H1 (cell line): ENCODE data around the gene CRACDL. TPM values are rescaled to one million over a fixed set of nuclear protein-coding genes. Genes with fewer than 3 reads are reported as not detected.

Experiments
- CTCF ChIA-PET: fragments of 300-600 bp; sonication (Branson Sonifier 250); formaldehyde crosslinking; loops from one replicate; lab custom pipeline; 2021; ENCODE audit not compliant: partially characterized antibody; lab: Charles Lee
- POLR2A ChIA-PET: fragments of 300-600 bp; sonication (Branson Sonifier 250); formaldehyde crosslinking; loops from one replicate; lab custom pipeline; 2021; ENCODE audit warnings: inconsistent platforms; ENCODE audit not compliant: partially characterized antibody; lab: Charles Lee
- DNase-seq, 2 experiments: peaks; one replicate each; pipeline versions ENCODE4 v3.0.0 to v3.0.0-alpha.2; 2010 to 2022; ENCODE audit warnings: low spot score in 2 of 2, low read depth in 1 of 2, mixed read lengths in 1 of 2
- FAIRE-seq: peaks from 2 replicates; lab custom pipeline; 2011; peaks lifted over from hg19 to GRCh38; lab: Jason Lieb, UNC
- H2AFZ ChIP-seq: 2 replicates; pipeline ENCODE4 v1.8.1; 2012; ENCODE audit warnings: low read length, inconsistent platforms
- H2AK5ac ChIP-seq: 2 replicates; pipeline ENCODE4 v1.6.1; 2013; ENCODE audit warnings: low read depth, low read length
- H2BK120ac ChIP-seq: replicated peaks from 2 replicates; pipeline ENCODE3; 2013; ENCODE audit warnings: low read depth, low read length, inconsistent platforms
- H2BK12ac ChIP-seq: 2 replicates; pipeline ENCODE4 v1.6.1; 2013; ENCODE audit warnings: low read depth, low read length
- H2BK15ac ChIP-seq: 2 replicates; pipeline ENCODE4 v1.6.1; 2013; ENCODE audit warnings: low read length
- H2BK20ac ChIP-seq: 2 replicates; pipeline ENCODE4 v1.6.1; 2013; ENCODE audit warnings: low read length
- H2BK5ac ChIP-seq: 2 replicates; pipeline ENCODE4 v1.6.1; 2013; ENCODE audit warnings: low read depth, low read length
- H3K14ac ChIP-seq: 2 replicates; pipeline ENCODE4 v1.6.1; 2013; ENCODE audit warnings: inconsistent platforms; ENCODE audit not compliant: insufficient read length
- H3K18ac ChIP-seq: 2 replicates; pipeline ENCODE4 v1.6.1; 2013; ENCODE audit warnings: low read length; ENCODE audit errors: extremely low read depth
- H3K23ac ChIP-seq: 2 replicates; pipeline ENCODE4 v1.6.1; 2013; ENCODE audit warnings: inconsistent platforms; ENCODE audit not compliant: insufficient read length
- H3K23me2 ChIP-seq: 2 replicates; pipeline ENCODE4 v1.6.1; 2013; ENCODE audit warnings: low read depth, low read length
- H3K27ac ChIP-seq: 2 replicates; pipeline ENCODE4 v1.6.1; 2011; ENCODE audit warnings: low read depth, low read length, inconsistent platforms
- H3K27me3 ChIP-seq, 4 experiments: replicated peaks in 1 of 4; 1 replicate in 1 of 4; 2 replicates in 3 of 4; pipeline versions ENCODE4 v1.6.1 to v1.8.1; 2011 to 2013; ENCODE audit warnings: low read length in 3 of 4, mild to moderate bottlenecking in 3 of 4, inconsistent platforms in 2 of 4, mixed read lengths in 2 of 4, moderate library complexity in 1 of 4; ENCODE audit not compliant: control insufficient read depth in 3 of 4, insufficient read depth in 3 of 4; ENCODE audit errors: extremely low read depth in 1 of 4
- H3K36me3 ChIP-seq, 4 experiments: 2 replicates each; pipeline versions ENCODE4 v1.6.1 to v1.8.1; 2011 to 2013; ENCODE audit warnings: mild to moderate bottlenecking in 4 of 4, low read length in 3 of 4, moderate library complexity in 2 of 4, control low read depth in 1 of 4, inconsistent platforms in 1 of 4; ENCODE audit not compliant: insufficient read depth in 4 of 4, control insufficient read depth in 2 of 4
- H3K4ac ChIP-seq: replicated peaks from 2 replicates; pipeline ENCODE3; 2013; ENCODE audit warnings: low read length, low read depth, mixed read lengths, inconsistent platforms; ENCODE audit not compliant: insufficient read length
- H3K4me1 ChIP-seq, 4 experiments: replicated peaks in 1 of 4; 1 replicate in 1 of 4; 2 replicates in 3 of 4; pipeline versions ENCODE4 v1.6.1 to v1.8.1; 2011 to 2013; ENCODE audit warnings: low read length in 3 of 4, inconsistent platforms in 2 of 4, mixed read lengths in 1 of 4; ENCODE audit not compliant: insufficient read depth in 4 of 4, control insufficient read depth in 3 of 4
- H3K4me2 ChIP-seq, 2 experiments: 2 replicates each; pipeline versions ENCODE4 v1.6.1 to v1.8.1; 2011 to 2013; ENCODE audit warnings: low read depth in 2 of 2, low read length in 2 of 2, control low read depth in 1 of 2, inconsistent platforms in 1 of 2, mild to moderate bottlenecking in 1 of 2; ENCODE audit not compliant: insufficient read depth in 1 of 2
- H3K4me3 ChIP-seq, 4 experiments: fragments of 200-600, 300-600 bp in 1 of 4; sonication (generic), shearing (Covaris generic), sonication (Bioruptor Twin) in 1 of 4; 2 replicates each; pipeline versions ENCODE4 v1.5.1 to v1.8.1; 2011 to 2016; ENCODE audit warnings: low read length in 4 of 4, low read depth in 3 of 4, control low read depth in 2 of 4, inconsistent platforms in 2 of 4, mild to moderate bottlenecking in 2 of 4, mixed read lengths in 1 of 4, moderate library complexity in 1 of 4; ENCODE audit not compliant: insufficient read depth in 2 of 4; ENCODE audit errors: extremely low read depth in 1 of 4
- H3K56ac ChIP-seq: replicated peaks from 2 replicates; pipeline ENCODE3; 2013; ENCODE audit warnings: low read depth, mild to moderate bottlenecking, mixed read lengths, low read length, inconsistent platforms; ENCODE audit not compliant: insufficient read length
- H3K79me1 ChIP-seq: 2 replicates; pipeline ENCODE4 v1.6.1; 2013; ENCODE audit warnings: low read depth, low read length, control low read depth
- H3K79me2 ChIP-seq, 2 experiments: 2 replicates each; pipeline versions ENCODE4 v1.6.1 to v1.8.1; 2012 to 2013; ENCODE audit warnings: low read length in 2 of 2, mild to moderate bottlenecking in 2 of 2, inconsistent platforms in 1 of 2; ENCODE audit not compliant: insufficient read depth in 2 of 2, control insufficient read depth in 1 of 2
- H3K9ac ChIP-seq, 4 experiments: replicated peaks in 1 of 4; 1 replicate in 1 of 4; 2 replicates in 3 of 4; pipeline versions ENCODE4 v1.6.1 to v1.8.1; 2011 to 2013; ENCODE audit warnings: low read depth in 3 of 4, low read length in 3 of 4, control low read depth in 2 of 4, mild to moderate bottlenecking in 2 of 4, moderate library complexity in 2 of 4, inconsistent platforms in 1 of 4; ENCODE audit errors: extremely low read depth in 1 of 4
- H3K9me3 ChIP-seq, 2 experiments: 2 replicates each; pipeline versions ENCODE4 v1.6.1 to v1.8.1; 2012 to 2013; ENCODE audit warnings: mild to moderate bottlenecking in 2 of 2, moderate library complexity in 2 of 2, control low read depth in 1 of 2, inconsistent platforms in 1 of 2, low read depth in 1 of 2, low read length in 1 of 2, mixed read lengths in 1 of 2; ENCODE audit not compliant: insufficient read depth in 2 of 2
- H4K20me1 ChIP-seq, 2 experiments: replicated peaks in 1 of 2; 2 replicates each; pipeline versions ENCODE3 to v1.8.1; 2011 to 2013; ENCODE audit warnings: inconsistent platforms in 2 of 2, low read length in 2 of 2, mild to moderate bottlenecking in 1 of 2; ENCODE audit not compliant: insufficient read depth in 2 of 2, control insufficient read depth in 1 of 2
- H4K5ac ChIP-seq: 2 replicates; pipeline ENCODE4 v1.6.1; 2013; ENCODE audit warnings: low read length, low read depth, mixed read lengths, inconsistent platforms; ENCODE audit not compliant: insufficient read length
- H4K8ac ChIP-seq: 2 replicates; pipeline ENCODE4 v1.8.0; 2013; ENCODE audit warnings: mild to moderate bottlenecking, moderate library complexity, low read length, inconsistent platforms; ENCODE audit not compliant: insufficient read depth; ENCODE audit errors: extremely low read depth
- H4K91ac ChIP-seq: replicated peaks from 2 replicates; pipeline ENCODE3; 2013; ENCODE audit warnings: low read length, mixed read lengths, inconsistent platforms; ENCODE audit not compliant: insufficient read length
- ASH2L ChIP-seq: fragments of 200-600, 300-600 bp; sonication (generic); IDR thresholded peaks from one replicate; pipeline ENCODE4 v1.7.1; 2017; ENCODE audit warnings: low read length
- ATF2 ChIP-seq: IDR thresholded peaks from 2 replicates; pipeline ENCODE4 v1.6.1; 2012; ENCODE audit warnings: low read length, inconsistent platforms
- CBX8 ChIP-seq: fragments of 300-800, 300-1000 bp; sonication (generic); IDR thresholded peaks from 2 replicates; pipeline ENCODE4 v1.7.1; 2016; ENCODE audit warnings: low read depth, low read length, borderline replicate concordance
- FOSL1 ChIP-seq: IDR thresholded peaks from 2 replicates; pipeline ENCODE4 v1.6.1; 2011; ENCODE audit warnings: mild to moderate bottlenecking, low read depth, low read length, moderate library complexity; ENCODE audit not compliant: insufficient read depth
- RBBP5 ChIP-seq: IDR thresholded peaks from 2 replicates; pipeline ENCODE4 v1.7.1; 2012; ENCODE audit warnings: low read depth, mild to moderate bottlenecking, inconsistent platforms, low read length, moderate library complexity, borderline replicate concordance
- WGBS, 2 experiments: shearing (Covaris generic) in 1 of 2; methylation state at CpG; one replicate each; pipeline versions ENCODE4 v1.1.6 to v1.1.7; 2013 to 2015; ENCODE audit warnings: low lambda C conversion rate in 2 of 2, mixed read lengths in 2 of 2, inconsistent platforms in 1 of 2, low coverage in 1 of 2, missing lambda C conversion rate in 1 of 2; ENCODE audit not compliant: insufficient replicate concordance in 2 of 2, insufficient coverage in 1 of 2, insufficient read length in 1 of 2; ENCODE audit errors: extremely low coverage in 1 of 2, missing lambda C conversion rate in 1 of 2; 5-methylcytosine and 5-hydroxymethylcytosine counted together
- polyA plus RNA-seq, 7 experiments: library from polyadenylated mRNA; depleted of rRNA in 3 of 7; stranded (reverse) in 5 of 7; unstranded in 2 of 7; fragments of >200 nt in 5 of 7; fragments of 200-250 nt in 2 of 7; gene quantifications; 1 replicate in 5 of 7; 2 replicates in 1 of 7; 4 replicates in 1 of 7; pipeline versions ENCODE4 v1.2.1 to v1.2.3, GENCODE V29; 2011 to 2013; ENCODE audit warnings: missing spikeins in 2 of 7, mixed read lengths in 2 of 7
- total RNA-seq: library from RNA; stranded (reverse); fragmentation: NEBNext Ultra II Directional; extraction: Animal tissue kit (Norgen Biotek cat#: 25700); gene quantifications from 2 replicates; pipeline ENCODE4 v1.2.1, GENCODE V29; 2021
- TF ChIP-seq, protein P1 (sequence below), 3 experiments: IDR thresholded peaks; 1 replicate in 2 of 3; 2 replicates in 1 of 3; pipeline versions ENCODE4 v1.5.1 to v1.6.1; 2011; ENCODE audit warnings: low read length in 3 of 3, mild to moderate bottlenecking in 3 of 3, inconsistent platforms in 2 of 3, low read depth in 1 of 3, moderate library complexity in 1 of 3; ENCODE audit not compliant: insufficient read depth in 1 of 3; ENCODE audit errors: control extremely low read depth in 1 of 3

The CRACDL gene
- total and polyA plus RNA-seq, 2 of the 8 experiments (the other 6 are each of a cell fraction or from before 2014, with no cell fraction given) = 0.07 to 0.38 TPM

DNA sequence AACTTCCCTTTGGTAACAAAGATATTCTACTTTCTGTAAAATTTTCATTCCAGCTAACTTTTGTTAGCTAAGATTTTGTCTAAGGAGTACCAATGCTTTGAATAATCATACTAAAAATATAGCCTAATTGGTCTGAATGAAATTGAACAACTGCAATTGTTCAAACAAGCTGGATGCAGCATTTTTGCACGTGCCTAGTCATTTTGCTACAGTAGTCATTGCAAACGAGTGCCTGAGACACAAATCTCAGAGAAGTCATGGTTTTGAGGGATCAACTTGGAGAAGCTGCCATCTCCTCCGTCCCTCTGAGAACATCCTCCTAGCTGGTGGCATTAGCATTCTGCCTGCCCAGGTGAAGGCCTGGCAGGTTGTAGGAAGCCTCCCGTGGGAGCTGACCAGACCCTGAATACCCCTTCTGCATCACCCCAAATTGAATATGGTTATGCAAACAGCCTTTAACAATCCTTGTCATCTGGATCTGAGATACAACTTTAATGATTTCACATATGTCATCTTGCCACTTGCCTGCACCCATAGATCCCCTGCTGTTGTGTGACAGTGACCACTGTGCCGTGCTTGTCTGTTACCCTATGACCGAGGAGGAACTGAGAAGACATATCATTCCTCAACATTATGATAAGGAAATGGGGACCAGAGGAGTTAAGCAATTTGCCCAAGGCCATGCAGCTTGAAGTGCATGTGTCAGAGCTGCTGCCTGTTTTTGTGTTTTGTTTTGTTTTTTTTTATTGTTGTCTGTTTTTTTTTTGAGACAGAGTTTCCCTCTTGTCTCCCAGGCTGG lies 176.0 kb downstream of the CRACDL start:
- H2BK15ac ChIP-seq = no peak overlapping the region
- no peak overlapping the region for H3K4me3 ChIP-seq
- H2BK120ac ChIP-seq = no peak overlapping the region
- H3K4me2 ChIP-seq = no peak overlapping the region
- H4K5ac ChIP-seq = no peak overlapping the region
- H2BK12ac ChIP-seq = no peak overlapping the region
- WGBS, 2 experiments = 90% methylated on average over 6 of the region's 6 CpGs; no CpG with 5 or more reads in 1 of the 2 experiments
- H3K27ac ChIP-seq = no peak overlapping the region
- no peak overlapping the region for H4K91ac ChIP-seq
- no peak overlapping the region for H3K18ac ChIP-seq
- FAIRE-seq = no peak
- no peak overlapping the region for H3K9ac ChIP-seq
- H4K8ac ChIP-seq = no peak overlapping the region
- no peaks in the 10 kb centered on the region for H3K79me1 ChIP-seq
- no peaks in the 10 kb centered on the region for H3K9me3 ChIP-seq
- POLR2A ChIA-PET = no interaction called here
- H2BK5ac ChIP-seq = no peak overlapping the region
- no peaks in the 10 kb centered on the region for H3K36me3 ChIP-seq
- no peak overlapping the region for H3K4ac ChIP-seq
- CTCF ChIA-PET = no interaction called here
- H4K20me1 ChIP-seq = no peaks in the 10 kb centered on the region
- no peaks in the 10 kb centered on the region for H3K79me2 ChIP-seq
- no peak overlapping the region for H3K23ac ChIP-seq
- TF ChIP-seq CBX8 (no peak), FOSL1 (no peak), RBBP5 (no peak), ASH2L (no peak), ATF2 (no peak)
- TF ChIP-seq, protein P1, sequence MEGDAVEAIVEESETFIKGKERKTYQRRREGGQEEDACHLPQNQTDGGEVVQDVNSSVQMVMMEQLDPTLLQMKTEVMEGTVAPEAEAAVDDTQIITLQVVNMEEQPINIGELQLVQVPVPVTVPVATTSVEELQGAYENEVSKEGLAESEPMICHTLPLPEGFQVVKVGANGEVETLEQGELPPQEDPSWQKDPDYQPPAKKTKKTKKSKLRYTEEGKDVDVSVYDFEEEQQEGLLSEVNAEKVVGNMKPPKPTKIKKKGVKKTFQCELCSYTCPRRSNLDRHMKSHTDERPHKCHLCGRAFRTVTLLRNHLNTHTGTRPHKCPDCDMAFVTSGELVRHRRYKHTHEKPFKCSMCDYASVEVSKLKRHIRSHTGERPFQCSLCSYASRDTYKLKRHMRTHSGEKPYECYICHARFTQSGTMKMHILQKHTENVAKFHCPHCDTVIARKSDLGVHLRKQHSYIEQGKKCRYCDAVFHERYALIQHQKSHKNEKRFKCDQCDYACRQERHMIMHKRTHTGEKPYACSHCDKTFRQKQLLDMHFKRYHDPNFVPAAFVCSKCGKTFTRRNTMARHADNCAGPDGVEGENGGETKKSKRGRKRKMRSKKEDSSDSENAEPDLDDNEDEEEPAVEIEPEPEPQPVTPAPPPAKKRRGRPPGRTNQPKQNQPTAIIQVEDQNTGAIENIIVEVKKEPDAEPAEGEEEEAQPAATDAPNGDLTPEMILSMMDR (IDR thresholded peaks at IDR 0.05; ENCODE audit: control extremely low read depth in 1 of 3, insufficient read depth in 1 of 3, low read depth in 1 of 3, low read length in 3 of 3) = no peak
- TF ChIP-seq, all 59 proteins: peak for 0
- no peak overlapping the region for H2AFZ ChIP-seq
- H3K56ac ChIP-seq = no peak overlapping the region
- H3K4me1 ChIP-seq = no peaks in the 10 kb centered on the region
- no peaks in the 10 kb centered on the region for H3K27me3 ChIP-seq
- DNase-seq = no peak
- no peak overlapping the region for H3K14ac ChIP-seq
- H2BK20ac ChIP-seq = no peak overlapping the region
- H2AK5ac ChIP-seq = no peak overlapping the region
- no peaks in the 10 kb centered on the region for H3K23me2 ChIP-seq
